HepG2 (cell line): ENCODE results near the gene EIF3B. TPM values are rescaled to one million over a fixed set of nuclear protein-coding genes. Genes with fewer than 3 reads are reported as not detected.

Experiments used
- ARNTL ChIP-seq: sonication (generic); formaldehyde crosslinking; IDR thresholded peaks from 2 replicates; pipeline ENCODE4 v1.4.0; 2020; ENCODE audit warnings: mild to moderate bottlenecking, missing genetic modification reagents
- CBX5 ChIP-seq: sonication (generic); formaldehyde crosslinking; IDR thresholded peaks from 2 replicates; pipeline ENCODE4 v1.4.0; 2020; ENCODE audit warnings: missing genetic modification reagents, borderline replicate concordance
- EED ChIP-seq: sonication (generic); formaldehyde crosslinking; IDR thresholded peaks from 2 replicates; pipeline ENCODE4 v1.5.0; 2020; ENCODE audit warnings: mild to moderate bottlenecking, missing genetic modification reagents
- GABPA ChIP-seq, 2 experiments: IDR thresholded peaks; 2 replicates each; pipeline ENCODE4 v1.6.1; 2011 to 2016; ENCODE audit warnings: low read depth in 2 of 2, low read length in 1 of 2, missing biosample characterization in 1 of 2, missing genetic modification characterization in 1 of 2
- GABPB1 ChIP-seq: IDR thresholded peaks from 2 replicates; pipeline ENCODE4 v1.6.1; 2016; ENCODE audit warnings: mild to moderate bottlenecking, missing genetic modification reagents, moderate library complexity, missing compliant biosample characterization
- HNRNPLL ChIP-seq: fragments of 200-400 bp; formaldehyde crosslinking; IDR thresholded peaks from 2 replicates; pipeline ENCODE4 v1.6.1; 2017; ENCODE audit warnings: mild to moderate bottlenecking, low read depth, low read length; ENCODE audit not compliant: poor library complexity, severe bottlenecking
- HNRNPUL1 ChIP-seq: fragments of 200-400 bp; formaldehyde crosslinking; IDR thresholded peaks from 2 replicates; pipeline ENCODE4 v1.6.1; 2017; ENCODE audit warnings: low read depth, mild to moderate bottlenecking, low read length, moderate library complexity
- IRF2 ChIP-seq: IDR thresholded peaks from 2 replicates; pipeline ENCODE4 v1.6.1; 2018; ENCODE audit warnings: missing genetic modification reagents, missing compliant biosample characterization
- MYC ChIP-seq: sonication (generic); formaldehyde crosslinking; IDR thresholded peaks from 2 replicates; pipeline ENCODE4 v1.9.0; 2021; ENCODE audit warnings: missing genetic modification reagents, borderline replicate concordance
- PREB ChIP-seq: sonication (generic); formaldehyde crosslinking; IDR thresholded peaks from 2 replicates; pipeline ENCODE4 v1.4.0; 2020; ENCODE audit warnings: missing genetic modification reagents
- PRMT3 ChIP-seq: sonication (generic); formaldehyde crosslinking; IDR thresholded peaks from 2 replicates; pipeline ENCODE4 v1.8.1; 2022; ENCODE audit warnings: low read depth, mild to moderate bottlenecking, moderate library complexity, missing genetic modification reagents, borderline replicate concordance
- RBFOX2 ChIP-seq: fragments of 200-400 bp; formaldehyde crosslinking; IDR thresholded peaks from 2 replicates; pipeline ENCODE4 v1.6.1; 2017; ENCODE audit warnings: low read depth, mild to moderate bottlenecking, low read length
- SALL2 ChIP-seq: sonication (generic); formaldehyde crosslinking; IDR thresholded peaks from 2 replicates; pipeline ENCODE4 v1.8.1; 2023; ENCODE audit warnings: mild to moderate bottlenecking, missing genetic modification reagents, inconsistent platforms
- SMAD1 ChIP-seq: sonication (generic); formaldehyde crosslinking; IDR thresholded peaks from 2 replicates; pipeline ENCODE4 v1.4.0; 2020; ENCODE audit warnings: missing genetic modification reagents, low read depth, mild to moderate bottlenecking, borderline replicate concordance
- SP4 ChIP-seq: sonication (generic); formaldehyde crosslinking; IDR thresholded peaks from 2 replicates; pipeline ENCODE4 v1.8.1; 2023; ENCODE audit warnings: mild to moderate bottlenecking, missing genetic modification reagents
- TCF12 ChIP-seq, 2 experiments: fragments of 450-650 bp in 1 of 2; sonication (generic) in 1 of 2; formaldehyde crosslinking in 1 of 2; IDR thresholded peaks; 2 replicates each; pipeline versions ENCODE4 v1.6.1 to v1.8.0; 2017 to 2022; ENCODE audit warnings: antibody characterized with exemption in 1 of 2, mild to moderate bottlenecking in 1 of 2, missing genetic modification reagents in 1 of 2, moderate library complexity in 1 of 2
- TEAD3 ChIP-seq: optimal IDR thresholded peaks from 2 replicates; pipeline ENCODE3; 2016; ENCODE audit warnings: borderline replicate concordance
- ZNF460 ChIP-seq: sonication (generic); formaldehyde crosslinking; IDR thresholded peaks from 2 replicates; pipeline ENCODE4 v1.5.1; 2020; ENCODE audit warnings: missing genetic modification reagents, mild to moderate bottlenecking, borderline replicate concordance
- ZNF552 ChIP-seq: sonication (generic); formaldehyde crosslinking; IDR thresholded peaks from 2 replicates; pipeline ENCODE4 v1.9.0; 2022; ENCODE audit warnings: missing genetic modification reagents, mild to moderate bottlenecking, borderline replicate concordance
- ZNF674 ChIP-seq: sonication (generic); formaldehyde crosslinking; IDR thresholded peaks from 2 replicates; pipeline ENCODE4 v1.5.0; 2020; ENCODE audit warnings: low read depth, mild to moderate bottlenecking, missing genetic modification reagents
- ZSCAN30 ChIP-seq: sonication (generic); formaldehyde crosslinking; IDR thresholded peaks from 2 replicates; pipeline ENCODE4 v1.5.0; 2020; ENCODE audit warnings: mild to moderate bottlenecking, missing genetic modification reagents
- ZZZ3 ChIP-seq: sonication (generic); formaldehyde crosslinking; IDR thresholded peaks from 2 replicates; pipeline ENCODE4 v1.4.0; 2020; ENCODE audit warnings: missing genetic modification reagents, mild to moderate bottlenecking, borderline replicate concordance
- polyA plus RNA-seq, 8 experiments: library from polyadenylated mRNA; depleted of rRNA in 3 of 8; stranded (reverse) in 7 of 8; unstranded in 1 of 8; fragments of >200 nt; fragmentation: Illumina TruSeq in 4 of 8; extraction: Trizol in 4 of 8; gene quantifications; 2 replicates each; pipeline versions ENCODE4 v1.2.1 to v1.2.3, GENCODE V29; 2011 to 2016; ENCODE audit warnings: low read depth in 4 of 8, missing spikeins in 1 of 8, mixed read lengths in 1 of 8; ENCODE audit not compliant: insufficient read depth in 1 of 8
- total RNA-seq, 5 experiments: library from RNA; depleted of rRNA; stranded (reverse); fragments of >200 nt; fragmentation: Illumina TruSeq; extraction: Trizol; gene quantifications; 2 replicates each; pipeline ENCODE4 v1.2.3, GENCODE V29; 2016; ENCODE audit warnings: low read depth in 1 of 5
- TF ChIP-seq, protein P1 (sequence below): sonication (generic); formaldehyde crosslinking; IDR thresholded peaks from 2 replicates; pipeline ENCODE4 v1.5.0; 2020; ENCODE audit warnings: mild to moderate bottlenecking, missing genetic modification reagents, moderate library complexity
- TF ChIP-seq, protein P2 (sequence below): sonication (generic); formaldehyde crosslinking; IDR thresholded peaks from 2 replicates; pipeline ENCODE4 v1.4.0; 2020; ENCODE audit warnings: missing genetic modification reagents

EIF3B gene
- total and polyA plus RNA-seq, 2 of the 13 experiments (the other 11 are each of a cell fraction or from before 2014, with no cell fraction given) = 92.2 to 241 TPM

- TF ChIP-seq, protein P1, sequence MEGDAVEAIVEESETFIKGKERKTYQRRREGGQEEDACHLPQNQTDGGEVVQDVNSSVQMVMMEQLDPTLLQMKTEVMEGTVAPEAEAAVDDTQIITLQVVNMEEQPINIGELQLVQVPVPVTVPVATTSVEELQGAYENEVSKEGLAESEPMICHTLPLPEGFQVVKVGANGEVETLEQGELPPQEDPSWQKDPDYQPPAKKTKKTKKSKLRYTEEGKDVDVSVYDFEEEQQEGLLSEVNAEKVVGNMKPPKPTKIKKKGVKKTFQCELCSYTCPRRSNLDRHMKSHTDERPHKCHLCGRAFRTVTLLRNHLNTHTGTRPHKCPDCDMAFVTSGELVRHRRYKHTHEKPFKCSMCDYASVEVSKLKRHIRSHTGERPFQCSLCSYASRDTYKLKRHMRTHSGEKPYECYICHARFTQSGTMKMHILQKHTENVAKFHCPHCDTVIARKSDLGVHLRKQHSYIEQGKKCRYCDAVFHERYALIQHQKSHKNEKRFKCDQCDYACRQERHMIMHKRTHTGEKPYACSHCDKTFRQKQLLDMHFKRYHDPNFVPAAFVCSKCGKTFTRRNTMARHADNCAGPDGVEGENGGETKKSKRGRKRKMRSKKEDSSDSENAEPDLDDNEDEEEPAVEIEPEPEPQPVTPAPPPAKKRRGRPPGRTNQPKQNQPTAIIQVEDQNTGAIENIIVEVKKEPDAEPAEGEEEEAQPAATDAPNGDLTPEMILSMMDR (CRISPR knock-in tag) = peak; percentile 50
- peak; percentile 98 for TF ChIP-seq SP4 (CRISPR knock-in tag)
- TF ChIP-seq ZZZ3 = peak; percentile 44; the same call in 1 of the 2 replicates
- no peak for TF ChIP-seq ZNF674 (CRISPR knock-in tag)
- TF ChIP-seq IRF2 (CRISPR knock-in tag) = 0 out of 2 replicates have a peak, but pooled peaks have one; percentile 1
- peak; percentile 89; the same call in 1 of the 2 replicates for TF ChIP-seq MYC (CRISPR knock-in tag)
- TF ChIP-seq SALL2 = 0 out of 2 replicates have a peak, but pooled peaks have one; percentile 21
- TF ChIP-seq ARNTL (CRISPR knock-in tag) = peak; percentile 85
- TF ChIP-seq, protein P2, sequence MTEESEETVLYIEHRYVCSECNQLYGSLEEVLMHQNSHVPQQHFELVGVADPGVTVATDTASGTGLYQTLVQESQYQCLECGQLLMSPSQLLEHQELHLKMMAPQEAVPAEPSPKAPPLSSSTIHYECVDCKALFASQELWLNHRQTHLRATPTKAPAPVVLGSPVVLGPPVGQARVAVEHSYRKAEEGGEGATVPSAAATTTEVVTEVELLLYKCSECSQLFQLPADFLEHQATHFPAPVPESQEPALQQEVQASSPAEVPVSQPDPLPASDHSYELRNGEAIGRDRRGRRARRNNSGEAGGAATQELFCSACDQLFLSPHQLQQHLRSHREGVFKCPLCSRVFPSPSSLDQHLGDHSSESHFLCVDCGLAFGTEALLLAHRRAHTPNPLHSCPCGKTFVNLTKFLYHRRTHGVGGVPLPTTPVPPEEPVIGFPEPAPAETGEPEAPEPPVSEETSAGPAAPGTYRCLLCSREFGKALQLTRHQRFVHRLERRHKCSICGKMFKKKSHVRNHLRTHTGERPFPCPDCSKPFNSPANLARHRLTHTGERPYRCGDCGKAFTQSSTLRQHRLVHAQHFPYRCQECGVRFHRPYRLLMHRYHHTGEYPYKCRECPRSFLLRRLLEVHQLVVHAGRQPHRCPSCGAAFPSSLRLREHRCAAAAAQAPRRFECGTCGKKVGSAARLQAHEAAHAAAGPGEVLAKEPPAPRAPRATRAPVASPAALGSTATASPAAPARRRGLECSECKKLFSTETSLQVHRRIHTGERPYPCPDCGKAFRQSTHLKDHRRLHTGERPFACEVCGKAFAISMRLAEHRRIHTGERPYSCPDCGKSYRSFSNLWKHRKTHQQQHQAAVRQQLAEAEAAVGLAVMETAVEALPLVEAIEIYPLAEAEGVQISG (CRISPR knock-in tag) = peak; percentile 27; the same call in 1 of the 2 replicates
- no peak for TF ChIP-seq TCF12 (IDR thresholded peaks at IDR 0.05)
- no peak for TF ChIP-seq TCF12 (CRISPR knock-in tag; IDR thresholded peaks at IDR 0.05)
- no peak for TF ChIP-seq SMAD1
- TF ChIP-seq ZNF552 (CRISPR knock-in tag) = no peak
- no peak for TF ChIP-seq ZNF460 (CRISPR knock-in tag)
- peak; percentile 45 for TF ChIP-seq HNRNPLL
- TF ChIP-seq RBFOX2 = peak; percentile 74
- no peak for TF ChIP-seq PRMT3 (CRISPR knock-in tag)
- TF ChIP-seq CBX5 (CRISPR knock-in tag) = peak; percentile 31; the same call in 1 of the 2 replicates
- no peak for TF ChIP-seq PREB (CRISPR knock-in tag)
- peak; percentile 27 for TF ChIP-seq TEAD3 (CRISPR knock-in tag)
- TF ChIP-seq ZSCAN30 (CRISPR knock-in tag) = no peak
- TF ChIP-seq GABPB1 = peak; percentile 80
- TF ChIP-seq GABPA (IDR thresholded peaks at IDR 0.05; ENCODE audit: low read depth, low read length) = peak; percentile 15; the same call in 1 of the 2 replicates
- TF ChIP-seq GABPA (CRISPR knock-in tag; IDR thresholded peaks at IDR 0.05; ENCODE audit: low read depth) = no peak
- TF ChIP-seq EED (CRISPR knock-in tag) = peak; percentile 53; the same call in 1 of the 2 replicates
- TF ChIP-seq HNRNPUL1 = no peak
Observed at GRCh38 chr7:2314209-2314955, 40.2 kb upstream of the EIF3B start, which contains the start of gene SNX8 (continued).
